ENCODE results near the gene EMC6. TPM values are rescaled to one million over a fixed set of nuclear protein-coding genes. Genes with fewer than 3 reads are reported as not detected.

Gene EMC6
- total and polyA plus RNA-seq, 2 of the 13 experiments (the other 11 are each of a cell fraction or from before 2014, with no cell fraction given): 45.1 to 47.7 TPM

DNA sequence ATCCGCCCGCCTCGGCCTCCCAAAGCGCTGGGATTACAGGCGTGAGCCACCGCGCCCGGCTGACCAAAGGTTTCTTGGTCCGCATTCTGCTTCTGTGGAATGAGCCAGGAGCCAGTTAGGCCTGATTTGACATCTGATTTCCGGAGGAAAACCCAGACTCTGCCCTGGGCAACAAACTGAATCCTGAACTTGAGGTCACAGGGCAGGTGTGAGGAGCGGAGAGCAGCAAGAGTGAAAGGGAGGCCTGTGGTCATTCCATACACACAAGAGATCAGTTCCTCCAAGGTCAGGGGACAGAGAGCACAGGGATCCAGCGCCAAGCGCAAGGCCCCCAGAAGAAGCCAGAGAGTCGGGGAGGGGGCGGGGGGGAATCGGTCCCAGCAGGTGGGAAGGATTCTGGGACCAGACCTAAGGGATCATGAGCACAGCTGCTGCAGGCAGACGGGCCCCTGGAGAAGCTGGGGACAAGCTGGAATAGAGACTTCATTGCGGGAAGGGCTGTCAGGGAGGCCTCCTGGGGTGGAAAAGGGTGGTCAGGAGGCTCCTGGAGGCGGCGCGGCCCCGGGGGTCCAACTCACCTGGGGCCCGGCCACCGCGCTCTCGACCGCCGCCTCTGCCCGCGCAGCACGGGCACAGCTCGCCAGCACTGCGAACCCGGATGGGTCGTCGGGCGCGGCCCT is 33.0 kb upstream of the EMC6 start (continued):
- TF ChIP-seq, protein P1, sequence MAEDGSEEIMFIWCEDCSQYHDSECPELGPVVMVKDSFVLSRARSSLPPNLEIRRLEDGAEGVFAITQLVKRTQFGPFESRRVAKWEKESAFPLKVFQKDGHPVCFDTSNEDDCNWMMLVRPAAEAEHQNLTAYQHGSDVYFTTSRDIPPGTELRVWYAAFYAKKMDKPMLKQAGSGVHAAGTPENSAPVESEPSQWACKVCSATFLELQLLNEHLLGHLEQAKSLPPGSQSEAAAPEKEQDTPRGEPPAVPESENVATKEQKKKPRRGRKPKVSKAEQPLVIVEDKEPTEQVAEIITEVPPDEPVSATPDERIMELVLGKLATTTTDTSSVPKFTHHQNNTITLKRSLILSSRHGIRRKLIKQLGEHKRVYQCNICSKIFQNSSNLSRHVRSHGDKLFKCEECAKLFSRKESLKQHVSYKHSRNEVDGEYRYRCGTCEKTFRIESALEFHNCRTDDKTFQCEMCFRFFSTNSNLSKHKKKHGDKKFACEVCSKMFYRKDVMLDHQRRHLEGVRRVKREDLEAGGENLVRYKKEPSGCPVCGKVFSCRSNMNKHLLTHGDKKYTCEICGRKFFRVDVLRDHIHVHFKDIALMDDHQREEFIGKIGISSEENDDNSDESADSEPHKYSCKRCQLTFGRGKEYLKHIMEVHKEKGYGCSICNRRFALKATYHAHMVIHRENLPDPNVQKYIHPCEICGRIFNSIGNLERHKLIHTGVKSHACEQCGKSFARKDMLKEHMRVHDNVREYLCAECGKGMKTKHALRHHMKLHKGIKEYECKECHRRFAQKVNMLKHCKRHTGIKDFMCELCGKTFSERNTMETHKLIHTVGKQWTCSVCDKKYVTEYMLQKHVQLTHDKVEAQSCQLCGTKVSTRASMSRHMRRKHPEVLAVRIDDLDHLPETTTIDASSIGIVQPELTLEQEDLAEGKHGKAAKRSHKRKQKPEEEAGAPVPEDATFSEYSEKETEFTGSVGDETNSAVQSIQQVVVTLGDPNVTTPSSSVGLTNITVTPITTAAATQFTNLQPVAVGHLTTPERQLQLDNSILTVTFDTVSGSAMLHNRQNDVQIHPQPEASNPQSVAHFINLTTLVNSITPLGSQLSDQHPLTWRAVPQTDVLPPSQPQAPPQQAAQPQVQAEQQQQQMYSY (CRISPR knock-in tag; IDR thresholded peaks at IDR 0.05): no peak
- TF ChIP-seq ZNF234 (CRISPR knock-in tag; conservative IDR thresholded peaks at IDR 0.05): no peak
- TF ChIP-seq IKZF4 (CRISPR knock-in tag; IDR thresholded peaks at IDR 0.05; ENCODE audit: borderline replicate concordance, low read depth, not compliant biosample characterization): no peak
- TF ChIP-seq, protein P2, sequence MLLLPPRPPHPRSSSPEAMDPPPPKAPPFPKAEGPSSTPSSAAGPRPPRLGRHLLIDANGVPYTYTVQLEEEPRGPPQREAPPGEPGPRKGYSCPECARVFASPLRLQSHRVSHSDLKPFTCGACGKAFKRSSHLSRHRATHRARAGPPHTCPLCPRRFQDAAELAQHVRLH (CRISPR knock-in tag; IDR thresholded peaks at IDR 0.05; ENCODE audit: borderline replicate concordance, low read depth): no peak
- TF ChIP-seq ZBTB42 (CRISPR knock-in tag; IDR thresholded peaks at IDR 0.05): peak; percentile 27; the same call in 1 of the 2 replicates
- no peak for TF ChIP-seq HHEX (CRISPR knock-in tag; IDR thresholded peaks at IDR 0.05)
- TF ChIP-seq, protein P3, sequence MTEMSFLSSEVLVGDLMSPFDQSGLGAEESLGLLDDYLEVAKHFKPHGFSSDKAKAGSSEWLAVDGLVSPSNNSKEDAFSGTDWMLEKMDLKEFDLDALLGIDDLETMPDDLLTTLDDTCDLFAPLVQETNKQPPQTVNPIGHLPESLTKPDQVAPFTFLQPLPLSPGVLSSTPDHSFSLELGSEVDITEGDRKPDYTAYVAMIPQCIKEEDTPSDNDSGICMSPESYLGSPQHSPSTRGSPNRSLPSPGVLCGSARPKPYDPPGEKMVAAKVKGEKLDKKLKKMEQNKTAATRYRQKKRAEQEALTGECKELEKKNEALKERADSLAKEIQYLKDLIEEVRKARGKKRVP (CRISPR knock-in tag; IDR thresholded peaks at IDR 0.05): 0 out of 4 replicates have a peak, but pooled peaks of 1 of the 2 experiments have one; percentile 37
- no peak for TF ChIP-seq GZF1 (CRISPR knock-in tag; IDR thresholded peaks at IDR 0.05)
- TF ChIP-seq ZNF468 (CRISPR knock-in tag; IDR thresholded peaks at IDR 0.05): no peak
- TF ChIP-seq, protein P4, sequence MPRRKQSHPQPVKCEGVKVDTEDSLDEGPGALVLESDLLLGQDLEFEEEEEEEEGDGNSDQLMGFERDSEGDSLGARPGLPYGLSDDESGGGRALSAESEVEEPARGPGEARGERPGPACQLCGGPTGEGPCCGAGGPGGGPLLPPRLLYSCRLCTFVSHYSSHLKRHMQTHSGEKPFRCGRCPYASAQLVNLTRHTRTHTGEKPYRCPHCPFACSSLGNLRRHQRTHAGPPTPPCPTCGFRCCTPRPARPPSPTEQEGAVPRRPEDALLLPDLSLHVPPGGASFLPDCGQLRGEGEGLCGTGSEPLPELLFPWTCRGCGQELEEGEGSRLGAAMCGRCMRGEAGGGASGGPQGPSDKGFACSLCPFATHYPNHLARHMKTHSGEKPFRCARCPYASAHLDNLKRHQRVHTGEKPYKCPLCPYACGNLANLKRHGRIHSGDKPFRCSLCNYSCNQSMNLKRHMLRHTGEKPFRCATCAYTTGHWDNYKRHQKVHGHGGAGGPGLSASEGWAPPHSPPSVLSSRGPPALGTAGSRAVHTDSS (CRISPR knock-in tag; conservative IDR thresholded peaks at IDR 0.05): no peak
- TF ChIP-seq, protein P5, sequence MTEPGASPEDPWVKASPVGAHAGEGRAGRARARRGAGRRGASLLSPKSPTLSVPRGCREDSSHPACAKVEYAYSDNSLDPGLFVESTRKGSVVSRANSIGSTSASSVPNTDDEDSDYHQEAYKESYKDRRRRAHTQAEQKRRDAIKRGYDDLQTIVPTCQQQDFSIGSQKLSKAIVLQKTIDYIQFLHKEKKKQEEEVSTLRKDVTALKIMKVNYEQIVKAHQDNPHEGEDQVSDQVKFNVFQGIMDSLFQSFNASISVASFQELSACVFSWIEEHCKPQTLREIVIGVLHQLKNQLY (CRISPR knock-in tag; IDR thresholded peaks at IDR 0.05): no peak
- 0 out of 2 replicates have a peak, but pooled peaks have one; percentile 14 for TF ChIP-seq GATAD2A (CRISPR knock-in tag; IDR thresholded peaks at IDR 0.05)
- TF ChIP-seq ZNF572 (CRISPR knock-in tag; IDR thresholded peaks at IDR 0.05): no peak
- no peak for TF ChIP-seq NFYC (CRISPR knock-in tag; IDR thresholded peaks at IDR 0.05)
- no peak for TF ChIP-seq HMG20A (CRISPR knock-in tag; IDR thresholded peaks at IDR 0.05; ENCODE audit: borderline replicate concordance)
- TF ChIP-seq SSRP1 (CRISPR knock-in tag; IDR thresholded peaks at IDR 0.05): no peak
- no peak; the same call in 1 of the 2 replicates for TF ChIP-seq NFIC (IDR thresholded peaks at IDR 0.05; ENCODE audit: low read length)
- TF ChIP-seq TOE1 (CRISPR knock-in tag; IDR thresholded peaks at IDR 0.05): no peak
- TF ChIP-seq, protein P6, sequence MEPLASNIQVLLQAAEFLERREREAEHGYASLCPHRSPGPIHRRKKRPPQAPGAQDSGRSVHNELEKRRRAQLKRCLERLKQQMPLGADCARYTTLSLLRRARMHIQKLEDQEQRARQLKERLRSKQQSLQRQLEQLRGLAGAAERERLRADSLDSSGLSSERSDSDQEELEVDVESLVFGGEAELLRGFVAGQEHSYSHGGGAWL (CRISPR knock-in tag; IDR thresholded peaks at IDR 0.05): no peak
- TF ChIP-seq HDAC1 (CRISPR knock-in tag; IDR thresholded peaks at IDR 0.05): no peak; the same call in 1 of the 2 replicates
- TF ChIP-seq, protein P7, sequence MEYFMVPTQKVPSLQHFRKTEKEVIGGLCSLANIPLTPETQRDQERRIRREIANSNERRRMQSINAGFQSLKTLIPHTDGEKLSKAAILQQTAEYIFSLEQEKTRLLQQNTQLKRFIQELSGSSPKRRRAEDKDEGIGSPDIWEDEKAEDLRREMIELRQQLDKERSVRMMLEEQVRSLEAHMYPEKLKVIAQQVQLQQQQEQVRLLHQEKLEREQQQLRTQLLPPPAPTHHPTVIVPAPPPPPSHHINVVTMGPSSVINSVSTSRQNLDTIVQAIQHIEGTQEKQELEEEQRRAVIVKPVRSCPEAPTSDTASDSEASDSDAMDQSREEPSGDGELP (IDR thresholded peaks at IDR 0.05; ENCODE audit: borderline replicate concordance, low read depth): no peak
- peak; percentile 76 for TF ChIP-seq RARA (CRISPR knock-in tag; IDR thresholded peaks at IDR 0.05)

Data from HepG2 (cell line).